ENCODE results near the gene CAMTA1. TPM values are rescaled to one million over a fixed set of nuclear protein-coding genes. Genes with fewer than 3 reads are reported as not detected.

The CAMTA1 gene
- total RNA-seq, 2 experiments from 2014 or later: 43.9 to 73.3 TPM

DNA sequence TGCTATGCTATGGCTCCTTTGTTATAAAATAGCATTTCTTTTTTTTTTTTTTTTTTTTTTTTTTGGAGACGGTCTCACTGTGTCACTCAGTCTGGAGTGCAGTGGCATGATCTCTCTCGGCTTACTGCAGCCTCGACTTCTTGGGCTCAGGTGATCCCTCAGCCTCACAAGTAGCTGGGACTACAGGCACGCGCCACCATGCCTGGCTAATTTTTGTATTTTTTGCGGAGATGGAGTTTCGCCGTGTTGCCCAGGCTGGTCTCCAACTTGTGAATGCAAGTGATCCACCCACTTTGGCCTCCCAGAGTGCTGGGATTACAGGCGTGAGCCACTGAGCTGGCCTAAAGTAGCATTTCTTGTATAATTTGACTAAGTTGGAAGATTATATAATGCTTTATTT is 10.8 kb downstream of the CAMTA1 start:
- H3K36me3 ChIP-seq (ENCODE audit: insufficient read depth, low read length): peaks cover 9% of the 10 kb centered on the region; the same call in 1 of the 2 replicates
- H3K4me2 ChIP-seq (ENCODE audit: low read length): no peak overlapping the region
- intact Hi-C loops (cut with micrococcal nuclease; ENCODE audit: unreplicated experiment): no loop called here
- no peaks in the 10 kb centered on the region for H3K9me2 ChIP-seq (ENCODE audit: insufficient read depth, low read length)
- no peak overlapping the region for H2AFZ ChIP-seq (ENCODE audit: low read length)
- CTCF ChIA-PET (ENCODE audit: unreplicated experiment): no interaction called here
- H3K4me1 ChIP-seq (ENCODE audit: insufficient read depth, low read length, poor library complexity, severe bottlenecking): no peaks in the 10 kb centered on the region
- POLR2A ChIA-PET: interaction anchor here (0.7 kb wide), 1 partner anchor 964 kb away, joined by 3 read pairs; no protein-coding TSS in a partner anchor
- H3K79me2 ChIP-seq (ENCODE audit: insufficient read depth, low read depth, low read length): peaks cover 30% of the 10 kb centered on the region; the same call in 1 of the 2 replicates
- BruUV-seq (replicated peaks): no TSS peak
- H3K27ac ChIP-seq (ENCODE audit: low read depth, low read length, poor library complexity, severe bottlenecking): no peak overlapping the region
- no peak for TF ChIP-seq EZH2phosphoT487 (IDR thresholded peaks at IDR 0.05; ENCODE audit: borderline replicate concordance, low read depth, low read length)
- TF ChIP-seq, protein P1, sequence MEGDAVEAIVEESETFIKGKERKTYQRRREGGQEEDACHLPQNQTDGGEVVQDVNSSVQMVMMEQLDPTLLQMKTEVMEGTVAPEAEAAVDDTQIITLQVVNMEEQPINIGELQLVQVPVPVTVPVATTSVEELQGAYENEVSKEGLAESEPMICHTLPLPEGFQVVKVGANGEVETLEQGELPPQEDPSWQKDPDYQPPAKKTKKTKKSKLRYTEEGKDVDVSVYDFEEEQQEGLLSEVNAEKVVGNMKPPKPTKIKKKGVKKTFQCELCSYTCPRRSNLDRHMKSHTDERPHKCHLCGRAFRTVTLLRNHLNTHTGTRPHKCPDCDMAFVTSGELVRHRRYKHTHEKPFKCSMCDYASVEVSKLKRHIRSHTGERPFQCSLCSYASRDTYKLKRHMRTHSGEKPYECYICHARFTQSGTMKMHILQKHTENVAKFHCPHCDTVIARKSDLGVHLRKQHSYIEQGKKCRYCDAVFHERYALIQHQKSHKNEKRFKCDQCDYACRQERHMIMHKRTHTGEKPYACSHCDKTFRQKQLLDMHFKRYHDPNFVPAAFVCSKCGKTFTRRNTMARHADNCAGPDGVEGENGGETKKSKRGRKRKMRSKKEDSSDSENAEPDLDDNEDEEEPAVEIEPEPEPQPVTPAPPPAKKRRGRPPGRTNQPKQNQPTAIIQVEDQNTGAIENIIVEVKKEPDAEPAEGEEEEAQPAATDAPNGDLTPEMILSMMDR (conservative IDR thresholded peaks at IDR 0.05; ENCODE audit: low read length): no peak
- no peak for DNase-seq (ENCODE audit: low spot score)
- H3K4me3 ChIP-seq (ENCODE audit: low read depth, low read length, poor library complexity, severe bottlenecking): no peak overlapping the region
- H3K9me3 ChIP-seq (ENCODE audit: low read length): no peaks in the 10 kb centered on the region
- peaks cover 9% of the 10 kb centered on the region; the same call in 1 of the 2 replicates for H4K20me1 ChIP-seq (ENCODE audit: insufficient read depth, low read length)

DNA sequence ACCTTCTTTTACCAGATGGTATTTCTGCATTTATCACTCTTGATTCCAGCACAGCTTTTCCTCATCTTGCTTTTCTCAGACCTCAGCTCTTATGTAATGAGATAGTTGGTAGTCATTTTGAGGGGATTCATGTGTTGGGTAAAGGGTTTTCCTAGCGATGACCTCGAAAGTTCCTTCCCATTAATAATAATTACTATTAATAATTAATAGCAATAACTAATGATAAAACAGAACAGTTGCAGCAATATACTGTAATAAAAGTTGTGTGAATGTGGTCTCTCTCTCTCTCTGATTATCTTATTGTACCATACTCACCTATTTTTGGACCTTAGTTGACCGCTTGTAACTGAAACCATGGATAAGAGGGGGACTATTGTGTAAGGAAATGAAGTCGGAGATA is 14.2 kb downstream of the CAMTA1 start:
- Histone ChIP-seq H3K36me3 (ENCODE audit: insufficient read depth, low read length) (peaks cover 5% of the 10 kb centered on the region; the same call in 1 of the 2 replicates), H3K4me1 (ENCODE audit: insufficient read depth, low read length, poor library complexity, severe bottlenecking) (no peaks in the 10 kb centered on the region), H2AFZ (ENCODE audit: low read length) (no peak overlapping the region), H3K4me3 (ENCODE audit: low read depth, low read length, poor library complexity, severe bottlenecking) (no peak overlapping the region), H3K4me2 (ENCODE audit: low read length) (no peak overlapping the region), H3K9me2 (ENCODE audit: insufficient read depth, low read length) (no peaks in the 10 kb centered on the region), H3K79me2 (ENCODE audit: insufficient read depth, low read depth, low read length) (peaks cover 33% of the 10 kb centered on the region), H3K27ac (ENCODE audit: low read depth, low read length, poor library complexity, severe bottlenecking) (no peak overlapping the region), H3K9me3 (ENCODE audit: low read length) (no peaks in the 10 kb centered on the region), H4K20me1 (ENCODE audit: insufficient read depth, low read length) (0 out of 2 replicates have a peak, but pooled peaks cover 7% of the 10 kb centered on the region)
- intact Hi-C loops (cut with micrococcal nuclease; ENCODE audit: unreplicated experiment): no loop called here
- TF ChIP-seq EZH2phosphoT487 (IDR thresholded peaks at IDR 0.05; ENCODE audit: borderline replicate concordance, low read depth, low read length): no peak
- TF ChIP-seq, protein P1 (conservative IDR thresholded peaks at IDR 0.05; ENCODE audit: low read length): no peak
- BruUV-seq (replicated peaks): no TSS peak
- CTCF ChIA-PET (ENCODE audit: unreplicated experiment): interaction anchor here (0.5 kb wide), 1 partner anchor 1640 kb away, joined by 5 read pairs; no protein-coding TSS in a partner anchor
- no peak for DNase-seq (ENCODE audit: low spot score)
- POLR2A ChIA-PET: no interaction called here

- POLR2A ChIA-PET: no interaction called here
- Histone ChIP-seq H3K9me2 (ENCODE audit: insufficient read depth, low read length) (no peaks in the 10 kb centered on the region), H3K27ac (ENCODE audit: low read depth, low read length, poor library complexity, severe bottlenecking) (no peak overlapping the region), H4K20me1 (ENCODE audit: insufficient read depth, low read length) (peaks cover 18% of the 10 kb centered on the region), H3K9me3 (ENCODE audit: low read length) (no peaks in the 10 kb centered on the region), H3K4me3 (ENCODE audit: low read depth, low read length, poor library complexity, severe bottlenecking) (no peak overlapping the region), H2AFZ (ENCODE audit: low read length) (no peak overlapping the region), H3K79me2 (ENCODE audit: insufficient read depth, low read depth, low read length) (peaks cover 34% of the 10 kb centered on the region), H3K36me3 (ENCODE audit: insufficient read depth, low read length) (no peaks in the 10 kb centered on the region), H3K4me1 (ENCODE audit: insufficient read depth, low read length, poor library complexity, severe bottlenecking) (peaks cover 12% of the 10 kb centered on the region), H3K4me2 (ENCODE audit: low read length) (no peak overlapping the region)
- no peak for TF ChIP-seq EZH2phosphoT487 (IDR thresholded peaks at IDR 0.05; ENCODE audit: borderline replicate concordance, low read depth, low read length)
- TF ChIP-seq, protein P1 (conservative IDR thresholded peaks at IDR 0.05; ENCODE audit: low read length): no peak
- intact Hi-C loops (cut with micrococcal nuclease; ENCODE audit: unreplicated experiment): no loop called here
- no peak for DNase-seq (ENCODE audit: low spot score)
- no TSS peak for BruUV-seq (replicated peaks)
- CTCF ChIA-PET (ENCODE audit: unreplicated experiment): no interaction called here
These were observed 15.5 kb downstream of the CAMTA1 start for GRCh38 chr1:6800745-6801144.
